PC-3 (cell line): ENCODE measurements around the gene TCHHL1.

Experiments
- CTCF ChIP-seq: fragments of 300-600 bp; sonication (generic); conservative IDR thresholded peaks from 2 replicates; pipeline ENCODE4 v1.5.1; 2017; ENCODE audit warnings: antibody characterized with exemption, low read depth, mild to moderate bottlenecking, low read length
- EZH2 ChIP-seq: fragments of 300-600 bp; sonication (generic); IDR thresholded peaks from one replicate; pipeline ENCODE4 v1.6.1; 2017; ENCODE audit warnings: antibody characterized with exemption, mild to moderate bottlenecking, low read length; ENCODE audit not compliant: unreplicated experiment

GRCh38 chr1:152108882-152109222 is 20.0 kb upstream of the TCHHL1 start:
- TF ChIP-seq CTCF, result no peak
- TF ChIP-seq EZH2, result no peak
